Dedifferentiated amniotic fluid mesenchymal stem cell (primary cell): Measurements from ENCODE around the gene SUN1.
A peak's percentile ranks its signal among the peaks of the same experiment; 100 is the strongest.
"Not testable (repeated sequence)": the region's sequence is repeated elsewhere in the genome, so short reads cannot be mapped to it uniquely, and the experiment has no call there.

Experiments
- DNase-seq: peaks from one replicate; pipeline ENCODE4 v3.0.0-alpha.2; 2016; ENCODE audit errors: extremely low spot score

SUN1 gene

DNA sequence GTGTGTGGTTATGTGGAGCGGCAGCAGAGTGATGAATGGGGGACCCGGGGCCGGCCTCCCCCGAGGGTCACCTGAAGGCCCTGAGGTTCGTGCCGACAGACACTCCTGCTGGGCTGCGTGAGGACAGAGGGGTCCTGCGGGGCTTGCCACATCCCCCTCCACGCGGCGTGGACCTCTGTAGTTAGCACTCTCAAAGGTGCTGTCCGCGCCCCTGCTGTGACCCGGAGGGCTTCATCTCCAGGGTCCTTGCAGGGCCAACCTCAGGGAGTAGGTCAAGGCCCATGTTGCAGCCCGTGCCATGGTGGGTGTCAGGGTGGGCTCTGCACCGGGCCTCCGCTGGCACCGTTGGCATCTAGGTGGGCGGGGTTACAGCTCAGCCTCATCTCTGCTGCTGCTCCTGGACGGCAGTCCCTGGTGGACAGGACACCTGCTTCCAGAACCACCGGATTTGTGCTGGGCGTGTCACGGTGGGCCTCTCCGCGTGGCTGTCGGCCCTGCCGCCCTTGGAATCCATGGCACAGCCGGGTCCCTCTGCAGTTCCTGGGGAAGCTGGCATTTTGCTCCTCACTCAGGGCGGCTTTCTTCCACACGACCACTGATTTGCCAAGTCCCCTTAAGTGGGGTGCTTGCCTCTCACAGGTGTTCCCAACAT, 24.3 kb downstream of the SUN1 start:
- no peak for DNase-seq

DNA sequence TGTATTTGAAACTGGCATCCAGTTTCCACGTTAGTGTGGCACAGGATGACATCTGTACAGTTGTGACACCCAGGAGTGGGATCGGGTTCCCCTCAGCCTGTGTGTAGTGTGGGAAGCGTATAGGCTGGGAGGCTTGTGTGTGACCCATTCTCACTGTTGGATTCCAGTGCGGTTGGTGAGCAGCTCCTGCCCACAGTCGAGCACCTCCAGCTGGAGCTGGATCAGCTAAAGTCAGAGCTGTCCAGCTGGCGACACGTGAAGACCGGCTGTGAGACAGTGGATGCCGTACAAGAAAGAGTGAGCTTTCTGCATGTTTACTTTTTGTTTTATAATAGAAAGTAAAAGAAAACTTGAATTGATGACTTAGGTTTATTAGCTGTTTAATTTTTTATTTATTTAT, 25.4 kb downstream of the SUN1 start:
- DNase-seq: no peak

DNA sequence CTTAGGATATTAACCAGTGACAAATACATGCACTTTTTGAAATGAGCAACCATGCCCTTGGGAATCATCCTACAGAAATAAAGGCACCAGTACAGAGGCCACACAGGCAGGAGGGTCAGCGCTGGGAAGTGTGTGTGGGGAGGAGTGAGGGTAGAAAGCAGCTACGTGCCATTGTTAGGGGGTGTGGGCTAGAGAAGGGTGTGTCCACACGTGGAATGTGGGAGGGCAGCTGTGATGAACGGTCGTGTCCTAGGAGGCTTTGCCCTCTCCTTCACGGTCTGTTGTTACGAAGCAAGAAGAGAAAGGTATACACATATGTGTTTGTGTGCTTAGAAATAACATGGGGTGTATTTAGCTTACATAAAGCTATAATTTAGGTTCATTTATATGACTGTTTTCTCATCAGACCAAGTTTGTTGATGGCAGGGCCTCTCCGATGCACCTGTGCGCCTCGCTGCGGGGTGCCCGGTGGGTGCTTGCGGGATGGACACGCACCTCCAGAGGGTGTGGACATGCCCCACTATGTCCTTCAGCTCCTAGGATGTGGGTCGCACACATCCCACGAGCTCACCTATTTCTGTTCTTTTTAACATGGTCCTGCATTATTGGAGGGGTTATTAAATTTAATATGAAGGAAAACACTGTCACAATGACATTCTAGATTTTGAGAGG, 27.2 kb downstream of the SUN1 start:
- no peak for DNase-seq

DNA sequence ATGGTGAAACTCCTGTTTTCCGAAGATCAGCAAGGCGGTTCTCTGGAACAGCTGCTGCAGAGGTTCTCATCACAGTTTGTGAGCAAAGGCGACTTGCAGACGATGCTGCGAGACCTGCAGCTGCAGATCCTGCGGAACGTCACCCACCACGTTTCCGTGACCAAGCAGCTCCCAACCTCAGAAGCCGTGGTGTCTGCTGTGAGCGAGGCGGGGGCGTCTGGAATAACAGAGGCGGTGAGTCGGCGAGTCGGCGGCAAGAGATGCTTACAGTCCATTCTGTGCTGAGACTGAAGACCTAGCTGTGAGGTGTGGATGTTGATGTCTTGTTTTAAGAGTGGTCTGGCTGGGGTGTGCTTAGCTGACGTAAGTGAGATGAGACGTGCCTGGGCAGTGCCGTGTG, 27.9 kb downstream of the SUN1 start:
- DNase-seq: no peak

DNA sequence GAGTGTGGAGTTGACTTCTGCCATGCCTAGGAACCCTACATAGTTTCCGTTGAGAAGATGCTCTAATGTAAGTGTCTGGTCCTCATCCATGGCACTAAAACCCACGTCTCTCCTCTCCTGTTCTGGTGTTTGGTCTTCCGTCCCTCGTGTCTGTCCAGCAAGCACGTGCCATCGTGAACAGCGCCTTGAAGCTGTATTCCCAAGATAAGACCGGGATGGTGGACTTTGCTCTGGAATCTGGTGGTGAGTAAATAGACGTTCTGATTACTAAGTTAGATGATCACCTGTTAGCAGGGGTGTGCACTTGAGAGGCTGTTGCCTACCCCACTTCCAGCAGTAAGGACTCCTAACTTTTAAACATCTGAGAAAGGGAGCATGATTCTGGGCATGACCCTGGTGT, 28.9 kb downstream of the SUN1 start:
- DNase-seq: no peak

DNA sequence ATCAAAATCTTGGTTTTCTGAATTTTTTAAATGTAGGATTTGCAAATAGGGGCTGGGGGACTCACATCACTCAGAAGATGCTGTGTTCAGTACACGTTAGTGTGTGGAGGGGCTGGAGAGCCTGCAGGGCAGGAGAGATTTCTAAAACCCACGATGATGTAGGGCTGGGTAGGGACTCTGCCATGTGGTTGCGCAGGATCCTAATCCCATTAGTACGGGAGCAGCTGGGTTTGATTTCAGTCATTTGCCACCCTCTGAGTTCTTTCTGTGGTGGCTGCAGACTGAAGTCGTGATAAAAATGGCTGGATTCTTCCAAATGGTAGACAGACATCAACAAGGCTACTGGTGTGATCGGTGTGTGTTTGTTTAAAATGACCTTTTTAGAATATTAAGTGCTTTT, 29.9 kb downstream of the SUN1 start:
- DNase-seq: no peak

DNA sequence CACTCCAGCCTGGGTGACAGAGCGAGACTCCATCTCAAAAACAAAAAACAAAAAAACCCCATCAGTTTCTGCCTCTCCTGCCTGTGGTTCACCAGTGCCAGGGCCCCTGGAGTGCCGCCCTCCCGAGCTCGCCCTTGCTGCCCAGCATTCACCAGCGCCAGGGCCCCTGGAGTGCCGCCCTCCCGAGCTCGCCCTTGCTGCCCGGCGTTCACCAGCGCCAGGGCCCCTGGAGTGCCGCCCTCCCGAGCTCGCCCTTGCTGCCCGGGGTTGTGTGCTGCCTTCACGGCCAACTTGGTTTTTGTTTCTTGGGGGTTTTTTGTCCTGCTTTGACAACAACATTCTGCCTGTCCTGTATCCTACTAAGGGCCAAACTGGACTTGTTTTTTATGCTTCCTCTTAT, 30.8 kb downstream of the SUN1 start:
- no peak for DNase-seq

DNA sequence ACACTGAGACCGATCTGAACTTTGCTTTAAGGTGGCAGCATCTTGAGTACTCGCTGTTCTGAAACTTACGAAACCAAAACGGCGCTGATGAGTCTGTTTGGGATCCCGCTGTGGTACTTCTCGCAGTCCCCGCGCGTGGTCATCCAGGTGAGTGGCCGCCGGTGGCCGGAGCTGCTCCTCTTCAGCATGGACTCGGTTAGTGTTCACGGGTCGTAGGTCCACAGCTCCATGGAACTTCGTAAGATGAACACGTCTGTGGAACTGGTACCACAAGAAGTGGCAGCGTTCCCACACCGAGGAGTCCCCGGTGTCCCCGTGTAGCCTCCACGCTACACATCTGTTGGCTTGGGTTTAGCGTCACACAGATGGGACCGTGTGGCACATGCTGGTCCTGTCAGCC, 33.6 kb downstream of the SUN1 start:
- DNase-seq: no peak

DNA sequence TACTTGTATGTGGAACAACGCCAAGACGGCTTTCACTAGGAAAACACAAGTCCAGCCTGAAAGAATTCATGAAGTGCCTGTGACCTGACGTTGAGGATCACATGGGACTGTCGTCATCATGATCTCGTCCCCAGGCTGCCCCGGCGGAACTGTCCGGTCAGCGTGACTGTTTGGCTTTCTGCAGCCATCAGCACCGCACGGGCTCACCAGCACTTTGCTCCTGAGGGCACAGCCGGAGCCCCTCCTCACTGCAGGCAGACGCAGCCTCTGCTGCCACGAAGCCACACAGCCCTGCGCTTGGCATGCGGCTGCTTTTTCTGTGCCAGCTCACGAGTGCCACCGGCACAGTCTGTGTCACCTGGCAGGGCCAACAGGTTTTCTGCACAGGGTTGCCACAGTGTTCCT, 34.7 kb downstream of the SUN1 start:
- no peak for DNase-seq

DNA sequence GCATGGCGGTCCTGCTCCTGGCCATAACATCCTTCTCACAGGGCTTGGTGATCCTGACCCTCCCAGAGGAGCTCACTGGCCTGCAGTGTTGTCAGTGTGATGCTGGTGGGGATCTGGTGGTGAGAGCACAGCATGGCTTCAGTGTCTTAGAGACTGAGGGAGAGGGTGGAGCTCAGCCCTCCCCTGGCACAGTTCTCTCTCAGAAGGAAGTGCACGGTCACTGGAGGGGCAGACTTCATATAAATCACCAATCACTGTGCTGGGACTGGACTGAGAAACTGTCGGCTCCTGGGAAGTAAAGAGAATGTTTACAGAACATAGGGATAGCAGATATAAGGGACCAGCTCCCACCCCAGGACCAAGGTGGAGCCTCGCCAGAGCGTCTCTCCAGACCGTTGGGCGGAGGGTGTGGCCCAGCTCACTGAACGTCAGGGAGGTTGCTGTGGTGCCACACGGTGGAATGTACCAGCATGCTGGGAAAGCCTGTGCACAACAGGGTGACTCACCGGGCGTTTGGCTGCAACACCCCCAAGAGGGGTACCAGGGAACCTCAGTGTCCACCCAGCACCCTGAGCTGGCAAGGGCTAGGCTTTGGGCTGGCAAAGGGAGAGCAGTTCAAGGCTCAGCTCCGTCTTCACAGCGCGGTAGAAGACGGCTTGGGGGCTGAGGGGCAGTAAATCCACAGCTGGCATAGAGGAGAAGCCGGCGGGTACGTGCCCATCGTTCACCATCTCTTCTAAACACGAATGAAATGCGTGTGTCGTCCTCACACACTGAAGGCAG, 35.3 kb downstream of the SUN1 start:
- peak; percentile 19 for DNase-seq

DNA sequence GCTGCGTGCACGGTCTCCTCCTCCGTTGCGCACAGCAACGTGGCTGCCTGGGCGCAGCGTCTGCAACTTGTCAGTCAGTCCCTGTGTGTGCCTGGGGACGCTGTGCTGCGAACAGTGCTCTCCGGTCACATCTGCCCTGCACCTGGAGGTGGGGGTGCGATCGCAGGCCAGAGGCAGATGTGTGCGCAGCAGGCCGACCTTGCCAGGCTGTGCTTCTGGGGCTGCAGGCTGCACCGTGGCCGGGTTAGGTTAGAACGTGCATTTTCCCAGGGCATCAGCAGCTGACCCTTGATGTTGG, 35.9 kb downstream of the SUN1 start:
- no peak for DNase-seq

DNA sequence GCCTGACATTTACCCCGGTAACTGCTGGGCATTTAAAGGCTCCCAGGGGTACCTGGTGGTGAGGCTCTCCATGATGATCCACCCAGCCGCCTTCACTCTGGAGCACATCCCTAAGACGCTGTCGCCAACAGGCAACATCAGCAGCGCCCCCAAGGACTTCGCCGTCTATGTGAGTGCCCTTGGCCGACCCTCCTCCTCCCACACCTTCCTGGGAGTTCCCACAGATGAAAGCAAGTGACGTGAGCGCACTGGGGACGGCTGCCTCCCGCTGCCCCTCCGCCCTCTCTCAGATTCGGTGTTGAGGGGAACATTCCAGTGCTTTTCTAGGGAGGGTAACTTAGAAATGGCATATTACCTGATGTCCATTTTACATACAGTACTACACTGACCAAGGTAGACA, 37.1 kb downstream of the SUN1 start:
- DNase-seq: no peak

DNA sequence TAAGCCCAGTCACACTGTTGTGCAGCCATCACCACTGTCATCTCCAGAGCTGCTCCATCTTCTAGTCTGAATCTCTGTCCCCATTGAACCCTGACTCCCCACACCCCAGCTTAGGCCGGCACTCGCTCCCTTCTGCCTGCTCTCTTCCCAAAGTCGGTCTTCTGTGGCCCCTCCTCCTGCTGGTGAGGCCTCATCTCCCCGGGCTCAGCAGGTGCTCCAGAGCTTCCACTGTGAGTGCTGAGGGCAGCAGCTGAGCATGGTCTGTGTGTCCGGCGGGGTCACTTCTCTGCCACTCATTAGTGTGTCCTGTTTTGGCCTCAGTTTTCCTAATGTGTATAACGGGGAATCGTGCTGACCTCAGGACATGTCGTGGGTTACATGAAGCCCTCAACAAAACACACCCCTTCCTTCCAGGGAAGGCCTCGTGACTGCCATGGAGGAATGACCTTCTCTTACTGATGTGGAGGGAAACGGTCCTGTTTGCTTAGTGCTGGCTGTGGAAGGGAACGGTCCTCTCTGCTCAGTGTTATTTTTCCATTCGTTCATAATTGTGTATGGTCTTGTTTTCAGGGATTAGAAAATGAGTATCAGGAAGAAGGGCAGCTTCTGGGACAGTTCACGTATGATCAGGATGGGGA, 39.7 kb downstream of the SUN1 start:
- no peak for DNase-seq

DNA sequence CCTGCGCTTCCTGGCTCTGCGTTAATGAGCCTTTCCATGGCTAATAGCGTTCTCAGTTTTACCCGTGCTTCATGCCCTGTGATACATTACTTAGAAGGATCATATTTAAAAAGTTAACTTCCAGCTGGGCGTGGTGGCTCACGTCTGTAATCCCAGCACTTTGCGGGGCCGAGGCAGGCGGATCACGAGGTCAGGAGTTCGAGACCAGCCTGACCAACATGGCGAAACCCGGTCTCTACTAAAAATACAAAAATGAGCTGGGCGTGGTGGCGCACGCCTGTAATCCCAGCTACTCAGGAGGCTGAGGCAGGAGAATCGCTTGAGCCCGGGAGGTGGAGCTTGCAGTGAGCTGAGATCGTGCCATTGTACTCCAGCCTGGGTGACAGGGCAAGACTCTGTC, 40.4 kb downstream of the SUN1 start:
- not testable (repeated sequence) for DNase-seq

DNA sequence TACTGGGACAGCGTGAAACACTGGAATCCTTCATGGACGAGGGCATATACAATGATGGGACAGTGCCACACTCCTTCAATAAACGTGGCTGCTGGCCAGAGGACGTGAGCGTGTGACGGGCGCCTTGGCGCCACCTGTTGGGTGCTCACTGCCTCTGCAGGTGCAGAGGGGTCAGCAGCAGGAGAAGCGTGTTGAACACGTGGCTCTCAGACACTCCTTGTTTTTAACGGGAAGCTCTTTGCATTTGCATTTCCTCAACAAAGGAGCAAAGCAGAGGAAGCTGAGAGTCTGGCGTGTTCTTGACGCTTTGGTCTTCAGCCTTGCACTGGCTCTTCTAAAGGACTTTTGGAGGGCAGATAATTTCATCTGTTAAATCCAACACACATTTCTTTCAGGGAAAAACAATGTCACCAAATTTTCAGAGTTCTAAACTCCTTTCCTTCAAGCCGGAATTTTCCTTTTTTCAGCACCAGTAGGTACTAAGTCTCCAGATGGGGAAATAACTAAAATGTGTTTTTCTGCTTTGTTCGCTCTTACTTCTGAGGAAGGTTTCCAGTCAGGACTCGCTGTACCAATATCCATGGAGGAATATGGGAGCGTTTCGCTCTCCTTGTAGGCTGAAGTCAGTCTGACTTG, 41.2 kb downstream of the SUN1 start:
- peak; percentile 61 for DNase-seq

DNA sequence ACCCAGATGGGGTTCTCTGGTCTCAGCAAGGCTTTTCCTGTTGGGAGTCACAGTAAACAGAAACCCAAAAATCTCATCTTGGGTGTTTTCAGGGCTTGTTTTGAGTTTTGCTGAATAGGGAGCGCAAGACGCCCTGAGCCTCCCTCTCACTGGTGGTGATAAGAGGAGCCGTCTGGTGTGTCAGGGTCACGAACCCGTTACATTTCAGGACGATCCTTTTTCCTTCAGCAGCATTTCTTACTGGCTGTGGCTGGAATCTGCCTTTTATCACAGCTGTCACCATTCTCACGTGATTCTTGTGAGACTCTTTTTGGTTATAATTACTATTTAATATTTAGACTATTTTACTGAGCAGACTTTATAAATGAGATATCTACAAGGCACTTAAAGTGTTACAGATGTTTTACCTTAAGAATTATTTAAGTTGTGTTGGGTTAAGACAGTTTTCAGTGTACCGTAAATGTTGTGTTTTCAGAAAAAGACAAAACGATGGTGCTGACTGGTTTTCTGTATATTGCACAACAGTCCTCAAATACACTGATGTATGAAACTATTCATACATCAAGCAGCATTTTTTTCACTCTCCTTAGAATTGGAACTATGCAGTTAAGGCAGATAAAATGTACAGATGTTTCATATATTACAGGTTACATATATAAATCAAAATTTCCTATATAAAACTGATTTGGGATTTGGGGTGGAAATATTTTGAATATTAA, 41.9 kb downstream of the SUN1 start:
- DNase-seq: no peak

DNA sequence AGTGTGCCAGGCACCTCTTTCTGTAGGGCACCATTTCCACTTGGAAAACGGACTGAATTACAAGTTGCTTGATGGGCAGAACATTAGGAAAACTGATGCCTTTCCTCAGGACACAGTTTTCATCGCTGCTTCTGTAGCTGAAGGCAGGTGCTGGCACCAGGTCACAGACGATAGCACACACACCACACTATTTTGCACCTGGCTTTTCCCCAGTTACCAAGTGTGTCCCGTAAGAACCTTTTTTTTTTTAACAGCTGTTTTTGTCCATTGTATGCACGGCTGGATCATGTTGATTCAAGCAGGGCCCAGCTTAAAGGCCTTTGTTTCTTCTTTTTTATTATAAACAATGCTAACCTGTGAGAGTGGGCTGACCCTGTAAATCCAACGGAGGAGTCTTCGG, 42.8 kb downstream of the SUN1 start:
- DNase-seq: no peak

DNA sequence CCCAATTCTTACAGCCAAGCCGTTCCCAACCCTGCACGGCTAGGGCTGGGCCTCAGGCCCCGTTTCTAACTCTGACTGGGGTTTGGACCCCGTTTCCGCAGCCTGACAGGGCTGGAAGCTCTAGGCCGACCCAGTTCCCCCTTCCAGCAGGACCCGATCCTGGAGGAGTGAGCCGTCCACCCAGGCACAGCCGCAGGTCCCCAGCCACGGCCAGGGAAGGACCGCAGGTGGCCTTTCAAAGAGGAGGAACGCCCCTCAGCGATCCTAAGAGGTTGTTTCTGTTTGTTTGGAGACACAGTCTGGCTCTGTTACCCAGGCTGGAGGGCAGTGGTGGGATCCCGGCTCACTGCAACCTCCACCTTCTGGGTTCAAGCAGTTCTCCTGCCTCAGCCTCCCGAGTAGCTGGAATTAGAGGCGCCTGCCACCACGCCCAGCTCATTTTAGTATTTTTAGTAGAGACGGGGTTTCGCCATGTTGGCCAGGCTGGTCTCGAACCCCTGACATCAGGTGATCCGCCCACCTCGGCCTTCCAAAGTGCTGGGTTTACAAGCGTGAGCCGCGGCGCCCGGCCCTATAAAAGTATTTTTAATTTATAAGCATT, 43.3 kb downstream of the SUN1 start:
- DNase-seq: no peak

DNA sequence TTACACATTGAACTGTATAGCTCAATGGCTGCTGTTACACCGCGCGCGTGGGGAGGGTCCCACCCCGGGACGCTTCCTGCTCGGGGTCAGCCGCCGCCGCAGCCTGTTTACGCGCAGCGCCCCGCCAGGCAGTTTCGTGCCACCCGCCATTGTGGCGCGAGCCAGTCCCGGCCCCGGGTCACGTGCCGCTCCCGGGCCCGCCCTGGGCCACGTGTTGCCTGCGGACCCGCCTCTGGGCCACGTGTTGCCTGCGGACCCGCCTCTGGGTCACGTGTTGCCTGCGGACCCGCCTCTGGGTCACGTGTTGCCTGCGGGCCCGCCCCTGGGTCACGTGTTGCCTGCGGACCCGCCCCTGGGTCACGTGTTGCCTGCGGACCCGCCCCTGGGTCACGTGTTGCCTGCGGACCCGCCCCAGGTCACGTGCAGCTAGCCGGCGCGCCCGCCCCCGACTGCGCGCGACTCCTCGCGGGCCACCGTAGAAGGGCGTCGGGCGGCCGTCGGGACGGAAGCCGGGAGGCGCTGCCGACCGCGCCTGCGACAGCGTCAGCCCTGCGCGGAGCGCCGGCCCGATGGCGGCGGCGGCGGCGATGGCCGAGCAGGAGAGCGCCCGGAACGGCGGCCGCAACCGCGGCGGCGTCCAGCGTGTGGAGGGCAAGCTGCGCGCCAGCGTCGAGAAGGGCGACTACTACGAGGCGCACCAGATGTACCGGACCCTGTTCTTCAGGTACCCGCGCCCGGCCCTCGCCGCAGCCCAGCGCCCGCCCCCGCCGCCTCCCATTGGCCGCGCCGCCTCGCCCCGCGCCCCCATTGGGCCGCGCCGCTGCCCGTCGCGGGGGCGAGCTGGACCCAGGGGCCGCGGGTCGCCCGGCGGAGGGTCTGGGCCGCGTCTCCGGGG, 44.0 kb downstream of the SUN1 start, which contains the start of gene GET4:
TSS of gene GET4 (plus strand) at position 478 of the 895 bp plus-strand sequence. CDS start at position 570, 92 bp downstream.
- peak; percentile 78 for DNase-seq

DNA sequence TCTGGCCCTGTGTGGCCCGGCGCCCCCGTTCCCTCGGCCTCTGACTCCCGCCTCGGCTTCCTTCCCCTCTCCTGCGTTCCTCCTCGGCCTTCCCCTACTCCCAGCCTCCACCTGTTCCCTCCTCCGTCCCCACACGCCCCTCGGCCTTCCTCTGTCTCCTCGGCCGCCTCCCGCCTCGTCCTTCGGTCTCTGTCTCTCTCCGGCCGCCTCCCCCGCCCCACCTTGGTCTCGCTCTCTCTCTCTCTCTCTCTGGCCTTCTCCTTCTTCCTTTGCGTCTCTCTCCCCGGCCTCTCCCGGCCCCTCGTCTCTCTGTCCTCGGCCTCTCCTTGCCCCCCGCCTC, 44.7 kb downstream of the SUN1 start:
- DNase-seq: no peak
